OCI-LY3 (cell line): ENCODE results near the gene FRMD6.

Experiments used
- H2AFZ ChIP-seq: fragments of 200-600, 300-600 bp; shearing (Covaris generic); 2 replicates; pipeline ENCODE4 v1.6.0; 2014; ENCODE audit warnings: antibody characterized with exemption, low read depth, low read length
- H3K27ac ChIP-seq: fragments of 200-600, 300-600 bp; sonication (generic); 2 replicates; pipeline ENCODE4 v1.5.1; 2014; ENCODE audit warnings: mild to moderate bottlenecking, low read length, moderate library complexity, mixed read lengths
- H3K27me3 ChIP-seq: fragments of 200-600, 300-600 bp; sonication (generic); 2 replicates; pipeline ENCODE4 v1.6.1; 2014; ENCODE audit warnings: low read depth, low read length, mixed read lengths
- H3K36me3 ChIP-seq: fragments of 200-600, 300-600 bp; sonication (generic); replicated peaks from 2 replicates; pipeline ENCODE3; 2014; ENCODE audit warnings: low read depth, low read length, mixed read lengths
- H3K4me1 ChIP-seq: fragments of 300-600, 200-600 bp; sonication (generic); 2 replicates; pipeline ENCODE4 v1.6.1; 2014; ENCODE audit warnings: low read length, mixed read lengths
- H3K4me2 ChIP-seq: fragments of 200-600, 300-600 bp; sonication (generic); 2 replicates; pipeline ENCODE4 v1.6.1; 2014; ENCODE audit warnings: low read length, mixed read lengths
- H3K4me3 ChIP-seq: fragments of 300-600, 200-600 bp; sonication (generic); 2 replicates; pipeline ENCODE4 v1.5.1; 2014; ENCODE audit warnings: antibody characterized with exemption, mild to moderate bottlenecking, low read length, moderate library complexity
- H3K79me2 ChIP-seq: fragments of 300-600, 200-600 bp; shearing (Covaris generic); 2 replicates; pipeline ENCODE4 v1.6.1; 2014; ENCODE audit warnings: mild to moderate bottlenecking, low read length, mixed read lengths
- H3K9ac ChIP-seq: fragments of 300-600, 200-600 bp; shearing (Covaris generic); 2 replicates; pipeline ENCODE4 v1.6.0; 2014; ENCODE audit warnings: mild to moderate bottlenecking, low read length, moderate library complexity
- H3K9me3 ChIP-seq: fragments of 200-600, 300-600 bp; shearing (Covaris generic); 2 replicates; pipeline ENCODE4 v1.6.1; 2014; ENCODE audit warnings: low read length, mixed read lengths; ENCODE audit not compliant: insufficient read depth
- H4K20me1 ChIP-seq: fragments of 200-600, 300-600 bp; sonication (generic); 2 replicates; pipeline ENCODE4 v1.6.1; 2016; ENCODE audit warnings: low read length, mixed read lengths; ENCODE audit not compliant: insufficient read depth
- EZH2phosphoT487 ChIP-seq: fragments of 200-600 bp; shearing (Covaris generic); IDR thresholded peaks from 2 replicates; pipeline ENCODE4 v1.6.1; 2018; ENCODE audit warnings: antibody characterized with exemption, mixed run types, low read depth
- TF ChIP-seq, protein P1 (sequence below): fragments of 200-600, 300-600 bp; sonication (generic); IDR thresholded peaks from 2 replicates; pipeline ENCODE4 v1.5.1; 2014; ENCODE audit warnings: antibody characterized with exemption, low read length, low read depth

The FRMD6 gene

DNA sequence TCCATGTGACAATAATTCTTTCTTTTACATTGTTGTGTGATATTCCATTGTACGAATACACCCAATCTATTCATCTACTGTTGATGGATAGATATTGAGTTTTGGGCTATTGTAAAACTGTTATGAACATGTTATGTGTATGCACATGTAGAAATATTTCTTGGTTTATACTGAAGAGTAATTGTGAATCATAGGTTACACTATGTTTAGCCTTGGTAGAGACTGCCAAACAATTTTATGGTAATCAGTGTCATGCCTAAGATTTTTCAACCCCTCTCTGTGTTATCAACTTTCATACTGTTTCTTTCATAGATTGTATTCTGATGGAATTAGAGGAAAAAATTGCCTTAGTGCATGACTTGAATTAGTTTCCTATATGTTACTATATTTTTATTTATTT is 39.5 kb downstream of the FRMD6 start:
- no peaks in the 10 kb centered on the region for H3K79me2 ChIP-seq
- no peaks in the 10 kb centered on the region for H3K36me3 ChIP-seq
- H2AFZ ChIP-seq, result no peak overlapping the region
- H3K4me1 ChIP-seq, result no peaks in the 10 kb centered on the region
- no peak overlapping the region for H3K27ac ChIP-seq
- no peak overlapping the region for H3K4me2 ChIP-seq
- no peaks in the 10 kb centered on the region for H3K27me3 ChIP-seq
- no peak overlapping the region for H3K4me3 ChIP-seq
- TF ChIP-seq, protein P1, sequence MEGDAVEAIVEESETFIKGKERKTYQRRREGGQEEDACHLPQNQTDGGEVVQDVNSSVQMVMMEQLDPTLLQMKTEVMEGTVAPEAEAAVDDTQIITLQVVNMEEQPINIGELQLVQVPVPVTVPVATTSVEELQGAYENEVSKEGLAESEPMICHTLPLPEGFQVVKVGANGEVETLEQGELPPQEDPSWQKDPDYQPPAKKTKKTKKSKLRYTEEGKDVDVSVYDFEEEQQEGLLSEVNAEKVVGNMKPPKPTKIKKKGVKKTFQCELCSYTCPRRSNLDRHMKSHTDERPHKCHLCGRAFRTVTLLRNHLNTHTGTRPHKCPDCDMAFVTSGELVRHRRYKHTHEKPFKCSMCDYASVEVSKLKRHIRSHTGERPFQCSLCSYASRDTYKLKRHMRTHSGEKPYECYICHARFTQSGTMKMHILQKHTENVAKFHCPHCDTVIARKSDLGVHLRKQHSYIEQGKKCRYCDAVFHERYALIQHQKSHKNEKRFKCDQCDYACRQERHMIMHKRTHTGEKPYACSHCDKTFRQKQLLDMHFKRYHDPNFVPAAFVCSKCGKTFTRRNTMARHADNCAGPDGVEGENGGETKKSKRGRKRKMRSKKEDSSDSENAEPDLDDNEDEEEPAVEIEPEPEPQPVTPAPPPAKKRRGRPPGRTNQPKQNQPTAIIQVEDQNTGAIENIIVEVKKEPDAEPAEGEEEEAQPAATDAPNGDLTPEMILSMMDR, result no peak
- TF ChIP-seq EZH2phosphoT487, result no peak
- H3K9me3 ChIP-seq, result no peaks in the 10 kb centered on the region
- H4K20me1 ChIP-seq, result no peaks in the 10 kb centered on the region
- H3K9ac ChIP-seq, result no peak overlapping the region

DNA sequence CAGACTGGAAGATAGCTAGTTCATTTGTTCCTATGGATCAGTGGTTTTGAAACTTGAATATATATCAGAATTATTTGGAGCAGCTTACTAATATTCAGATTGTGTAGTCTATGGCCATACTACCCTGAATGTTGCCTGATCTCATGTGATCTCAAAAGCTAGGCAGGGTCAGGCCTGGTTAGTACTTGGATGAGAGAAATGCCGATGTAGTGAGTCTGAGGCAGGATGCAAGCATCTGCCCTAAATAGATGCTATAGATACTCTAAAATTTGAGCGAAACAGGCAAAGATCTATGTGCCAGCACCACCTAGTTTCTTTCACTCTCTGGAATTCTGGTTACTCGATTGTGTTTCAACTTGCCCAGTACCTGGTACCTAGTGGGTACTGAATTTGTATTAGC is 40.9 kb downstream of the FRMD6 start:
- TF ChIP-seq, protein P1, result no peak
- no peak for TF ChIP-seq EZH2phosphoT487
- H3K4me3 ChIP-seq, result no peak overlapping the region
- no peak overlapping the region for H3K9ac ChIP-seq
- H3K27me3 ChIP-seq, result no peaks in the 10 kb centered on the region
- no peaks in the 10 kb centered on the region for H3K9me3 ChIP-seq
- H4K20me1 ChIP-seq, result no peaks in the 10 kb centered on the region
- H3K27ac ChIP-seq, result no peak overlapping the region
- H3K4me2 ChIP-seq, result no peak overlapping the region
- H3K36me3 ChIP-seq, result no peaks in the 10 kb centered on the region
- H3K79me2 ChIP-seq, result no peaks in the 10 kb centered on the region
- no peaks in the 10 kb centered on the region for H3K4me1 ChIP-seq
- no peak overlapping the region for H2AFZ ChIP-seq

DNA sequence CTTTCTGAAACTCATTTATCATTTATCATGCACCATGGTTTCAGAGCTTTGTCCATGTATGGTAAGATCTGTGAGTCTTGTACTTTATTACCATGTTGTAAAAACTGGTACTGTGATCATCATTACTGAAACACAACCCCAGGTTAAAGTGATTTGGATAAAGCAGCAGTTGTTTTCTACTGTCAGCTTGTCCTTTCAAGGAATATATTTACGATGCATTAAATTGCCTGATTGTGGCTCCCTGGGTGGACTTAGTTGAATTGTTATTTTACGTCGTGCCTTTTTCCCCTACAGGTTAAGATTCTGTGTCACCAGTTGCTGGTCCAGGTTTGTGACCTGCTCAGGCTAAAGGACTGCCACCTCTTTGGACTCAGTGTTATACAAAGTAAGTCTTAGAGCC is 46.1 kb downstream of the FRMD6 start:
- no peak overlapping the region for H2AFZ ChIP-seq
- H3K27ac ChIP-seq, result no peak overlapping the region
- H3K4me2 ChIP-seq, result no peak overlapping the region
- no peak overlapping the region for H3K9ac ChIP-seq
- no peaks in the 10 kb centered on the region for H4K20me1 ChIP-seq
- H3K36me3 ChIP-seq, result no peaks in the 10 kb centered on the region
- H3K27me3 ChIP-seq, result no peaks in the 10 kb centered on the region
- H3K4me3 ChIP-seq, result no peak overlapping the region
- no peaks in the 10 kb centered on the region for H3K9me3 ChIP-seq
- TF ChIP-seq, protein P1, result no peak
- TF ChIP-seq EZH2phosphoT487, result no peak
- peaks cover 8% of the 10 kb centered on the region for H3K4me1 ChIP-seq
- H3K79me2 ChIP-seq, result no peaks in the 10 kb centered on the region

DNA sequence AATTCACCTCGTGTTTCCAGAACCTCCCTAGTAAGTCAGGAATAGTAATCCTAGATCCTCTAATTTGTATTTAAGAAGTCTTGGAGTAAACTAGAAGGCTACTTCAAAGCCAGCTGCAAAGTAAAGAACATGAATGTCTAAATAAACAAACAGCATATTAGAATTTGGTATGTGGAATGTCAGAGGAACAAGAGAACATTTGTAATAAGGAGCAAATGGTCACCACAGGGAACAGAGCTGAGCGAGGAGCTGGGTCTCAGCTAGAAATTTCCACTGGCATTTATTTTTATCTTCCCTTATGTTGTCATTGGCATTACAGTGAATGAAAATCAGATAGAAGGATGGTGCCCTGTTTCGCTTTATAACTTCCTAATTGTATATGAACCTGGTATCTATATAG is 50.2 kb downstream of the FRMD6 start:
- Histone ChIP-seq H3K9ac (no peak overlapping the region), H2AFZ (no peak overlapping the region), H4K20me1 (no peaks in the 10 kb centered on the region), H3K36me3 (no peaks in the 10 kb centered on the region), H3K79me2 (no peaks in the 10 kb centered on the region), H3K4me1 (peaks cover 8% of the 10 kb centered on the region), H3K9me3 (no peaks in the 10 kb centered on the region), H3K27ac (no peak overlapping the region), H3K4me2 (no peak overlapping the region), H3K27me3 (no peaks in the 10 kb centered on the region), H3K4me3 (no peak overlapping the region)
- TF ChIP-seq, protein P1, result no peak
- no peak for TF ChIP-seq EZH2phosphoT487
